H9 (cell line): ENCODE measurements around the gene P3R3URF. TPM values are rescaled to one million over a fixed set of nuclear protein-coding genes. Genes with fewer than 3 reads are reported as not detected.

Experiments
- DNase-seq: peaks from one replicate; pipeline ENCODE4 v3.0.0-alpha.2; 2017
- H2AFZ ChIP-seq: one replicate; pipeline ENCODE4 v1.6.1; 2013; ENCODE audit warnings: mild to moderate bottlenecking, low read length, control low read depth, moderate library complexity
- H2AK5ac ChIP-seq: 2 replicates; pipeline ENCODE4 v1.6.1; 2013; ENCODE audit warnings: low read length, control low read depth, mixed read lengths; ENCODE audit not compliant: insufficient read length
- H2BK120ac ChIP-seq: one replicate; pipeline ENCODE4 v1.6.1; 2013; ENCODE audit warnings: low read depth, mild to moderate bottlenecking, low read length, control low read depth, inconsistent platforms; ENCODE audit not compliant: poor library complexity, severe bottlenecking
- H2BK12ac ChIP-seq: 2 replicates; pipeline ENCODE4 v1.6.1; 2013; ENCODE audit warnings: low read length, control low read depth, mixed read lengths, low read depth; ENCODE audit not compliant: insufficient read length
- H2BK15ac ChIP-seq: 2 replicates; pipeline ENCODE4 v1.6.1; 2013; ENCODE audit warnings: low read depth, low read length, control low read depth
- H2BK20ac ChIP-seq: one replicate; pipeline ENCODE4 v1.6.1; 2013; ENCODE audit warnings: low read depth, mild to moderate bottlenecking, low read length, control low read depth, inconsistent platforms; ENCODE audit not compliant: poor library complexity, severe bottlenecking
- H2BK5ac ChIP-seq: 2 replicates; pipeline ENCODE4 v1.6.1; 2013; ENCODE audit warnings: low read length, control low read depth, mixed read lengths; ENCODE audit not compliant: insufficient read length
- H3K14ac ChIP-seq: 2 replicates; pipeline ENCODE4 v1.6.1; 2013; ENCODE audit warnings: low read length, control low read depth; ENCODE audit not compliant: insufficient read depth
- H3K18ac ChIP-seq: 2 replicates; pipeline ENCODE4 v1.6.1; 2013; ENCODE audit warnings: low read depth, mild to moderate bottlenecking, mixed read lengths, low read length, control low read depth; ENCODE audit not compliant: insufficient read length
- H3K23ac ChIP-seq: 2 replicates; pipeline ENCODE4 v1.6.1; 2013; ENCODE audit warnings: low read length, control low read depth, mixed read lengths, low read depth; ENCODE audit not compliant: insufficient read length
- H3K23me2 ChIP-seq: 2 replicates; pipeline ENCODE4 v1.6.1; 2013; ENCODE audit warnings: low read depth, mild to moderate bottlenecking, mixed read lengths, low read length, control low read depth; ENCODE audit not compliant: insufficient read length, poor library complexity, severe bottlenecking
- H3K27ac ChIP-seq: 2 replicates; pipeline ENCODE4 v1.5.1; 2013; ENCODE audit warnings: low read length, control low read depth, mixed read lengths, low read depth; ENCODE audit not compliant: insufficient read length
- H3K27me3 ChIP-seq: 2 replicates; pipeline ENCODE4 v1.6.1; 2013; ENCODE audit warnings: low read length, control low read depth, inconsistent platforms; ENCODE audit not compliant: insufficient read depth
- H3K4ac ChIP-seq: 2 replicates; pipeline ENCODE4 v1.6.1; 2013; ENCODE audit warnings: low read depth, mild to moderate bottlenecking, control low read depth, inconsistent platforms, low read length, moderate library complexity
- H3K4me1 ChIP-seq: 2 replicates; pipeline ENCODE4 v1.6.1; 2013; ENCODE audit warnings: low read length, control low read depth, inconsistent platforms; ENCODE audit not compliant: insufficient read depth
- H3K4me2 ChIP-seq: 2 replicates; pipeline ENCODE4 v1.6.1; 2013; ENCODE audit warnings: low read length, control low read depth, mixed read lengths; ENCODE audit not compliant: insufficient read length, insufficient read depth
- H3K56ac ChIP-seq: 2 replicates; pipeline ENCODE4 v1.6.1; 2013; ENCODE audit warnings: low read depth, mild to moderate bottlenecking, mixed read lengths, low read length, control low read depth; ENCODE audit not compliant: insufficient read length
- H3K79me1 ChIP-seq: 2 replicates; pipeline ENCODE4 v1.6.1; 2013; ENCODE audit warnings: low read depth, mild to moderate bottlenecking, moderate library complexity, low read length, control low read depth, inconsistent platforms; ENCODE audit not compliant: insufficient read depth, poor library complexity, severe bottlenecking
- H3K79me2 ChIP-seq: 2 replicates; pipeline ENCODE4 v1.6.1; 2013; ENCODE audit warnings: low read length, control low read depth, inconsistent platforms; ENCODE audit not compliant: insufficient read depth
- H3K9ac ChIP-seq: 2 replicates; pipeline ENCODE4 v1.6.1; 2013; ENCODE audit warnings: low read length, control low read depth, mixed read lengths; ENCODE audit not compliant: insufficient read length; ENCODE audit errors: extremely low read depth
- H3K9me3 ChIP-seq: one replicate; pipeline ENCODE4 v1.6.1; 2013; ENCODE audit warnings: low read depth, low read length, inconsistent platforms; ENCODE audit not compliant: control insufficient read depth
- H3T11ph ChIP-seq: one replicate; pipeline ENCODE4 v1.6.1; 2013; ENCODE audit warnings: mild to moderate bottlenecking, low read length, control low read depth, inconsistent platforms
- H4K20me1 ChIP-seq: one replicate; pipeline ENCODE4 v1.6.1; 2013; ENCODE audit not compliant: control insufficient read depth, insufficient read length, insufficient read depth
- H4K5ac ChIP-seq: 2 replicates; pipeline ENCODE4 v1.6.1; 2013; ENCODE audit warnings: low read depth, mild to moderate bottlenecking, mixed read lengths, low read length, control low read depth; ENCODE audit not compliant: insufficient read length
- H4K8ac ChIP-seq: replicated peaks from 2 replicates; pipeline ENCODE4 v1.6.1; 2013; ENCODE audit warnings: low read length, control low read depth, mixed read lengths, low read depth; ENCODE audit not compliant: insufficient read length
- H4K91ac ChIP-seq: 2 replicates; pipeline ENCODE4 v1.6.1; 2013; ENCODE audit warnings: low read depth, mild to moderate bottlenecking, moderate library complexity, mixed read lengths, low read length, control low read depth; ENCODE audit not compliant: insufficient read length
- H3K27ac Mint-ChIP-seq, 3 experiments: 2 replicates in 2 of 3; 3 replicates in 1 of 3; pipeline ENCODE4 v1.8.0; 2020 to 2021; ENCODE audit warnings: mixed read lengths in 3 of 3, mild to moderate bottlenecking in 1 of 3, moderate library complexity in 1 of 3
- H3K27me3 Mint-ChIP-seq: 2 replicates; pipeline ENCODE4 v1.8.0; 2021; ENCODE audit warnings: low read depth, mild to moderate bottlenecking, moderate library complexity, mixed read lengths
- H3K36me3 Mint-ChIP-seq, 3 experiments: 2 replicates in 2 of 3; 3 replicates in 1 of 3; pipeline ENCODE4 v1.8.0; 2020 to 2021; ENCODE audit warnings: low read depth in 3 of 3, mixed read lengths in 3 of 3; ENCODE audit not compliant: insufficient read depth in 1 of 3
- H3K4me1 Mint-ChIP-seq, 2 experiments: 2 replicates each; pipeline ENCODE4 v1.8.0; 2020; ENCODE audit warnings: mixed read lengths in 2 of 2
- H3K4me3 Mint-ChIP-seq, 2 experiments: 2 replicates in 1 of 2; 3 replicates in 1 of 2; pipeline ENCODE4 v1.8.0; 2020 to 2021; ENCODE audit warnings: mild to moderate bottlenecking in 2 of 2, mixed read lengths in 2 of 2, moderate library complexity in 1 of 2
- H3K9me3 Mint-ChIP-seq, 2 experiments: 2 replicates in 1 of 2; 3 replicates in 1 of 2; pipeline ENCODE4 v1.8.0; 2020; ENCODE audit warnings: mild to moderate bottlenecking in 2 of 2, mixed read lengths in 2 of 2, moderate library complexity in 1 of 2
- WGBS: extraction: QIAGEN DNeasy Blood & Tissue Kit; methylation state at CpG from one replicate; pipeline ENCODE4 v1.1.7; 2013; ENCODE audit warnings: missing lambda C conversion rate, low lambda C conversion rate, mixed read lengths; ENCODE audit not compliant: insufficient read length; ENCODE audit errors: extremely low coverage; 5-methylcytosine and 5-hydroxymethylcytosine counted together
- total RNA-seq: library from RNA; stranded (reverse); gene quantifications from 2 replicates; pipeline ENCODE4 v1.2.1, GENCODE V29; 2021
- TF ChIP-seq, protein P1 (sequence below): fragments of 200-600 bp; sonication (generic); conservative IDR thresholded peaks from 3 replicates; pipeline ENCODE4 v1.8.0; 2021; ENCODE audit warnings: antibody characterized with exemption, mild to moderate bottlenecking

The P3R3URF gene
- total RNA-seq, 1 experiment from 2014 or later: not detected

DNA sequence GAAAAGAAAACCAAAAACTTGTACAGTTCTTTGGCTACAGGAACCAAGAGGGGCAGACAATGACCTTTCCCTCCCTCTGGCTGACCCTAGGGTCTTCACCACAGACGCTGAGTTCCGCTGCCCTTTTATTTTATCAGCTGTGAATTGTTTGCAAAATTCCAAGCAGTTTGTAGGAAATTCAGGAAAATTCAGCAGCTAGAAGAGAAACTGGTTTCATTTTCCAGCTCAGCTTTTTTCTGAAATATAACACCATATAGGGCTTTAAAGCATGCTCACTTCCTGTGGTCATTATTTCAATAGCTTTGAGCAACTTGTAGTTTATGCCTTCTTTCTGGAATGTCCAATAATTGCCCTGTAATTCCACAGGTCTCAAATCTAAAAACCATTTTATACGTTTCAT lies 38.4 kb downstream of the P3R3URF start:
- Histone ChIP-seq H3K4ac (no peak overlapping the region), H2AK5ac (no peak overlapping the region), H3K27ac (no peak overlapping the region), H3K4me2 (no peak overlapping the region), H3K23me2 (peaks cover 8% of the 10 kb centered on the region), H2BK5ac (no peak overlapping the region), H2BK20ac (no peak overlapping the region), H4K5ac (no peak overlapping the region), H3K27me3 (no peaks in the 10 kb centered on the region; the same call in 1 of the 2 replicates), H3K23ac (no peak overlapping the region), H2AFZ (no peak overlapping the region), H3K9ac (no peak overlapping the region), H4K8ac (no peak overlapping the region), H2BK15ac (no peak overlapping the region), H3T11ph (no peak overlapping the region), H3K18ac (no peak overlapping the region), H3K56ac (no peak overlapping the region), H4K20me1 (no peaks in the 10 kb centered on the region), H3K4me1 (peaks cover 6% of the 10 kb centered on the region; the same call in 1 of the 2 replicates), H4K91ac (no peak overlapping the region), H2BK120ac (no peak overlapping the region), H3K9me3 (no peaks in the 10 kb centered on the region), H3K79me1 (no peaks in the 10 kb centered on the region), H3K79me2 (no peaks in the 10 kb centered on the region), H2BK12ac (no peak overlapping the region), H3K14ac (no peak overlapping the region)
- peaks cover 15 to 16% of the 10 kb centered on the region in 2 experiments for H3K4me1 Mint-ChIP-seq
- no peak for DNase-seq
- H3K27ac Mint-ChIP-seq: no peak overlapping the region
- WGBS: no CpG with 5 or more reads among the region's 3 CpGs
- no peak overlapping the region for H3K4me3 Mint-ChIP-seq
- H3K9me3 Mint-ChIP-seq: no peaks in the 10 kb centered on the region
- TF ChIP-seq, protein P1, sequence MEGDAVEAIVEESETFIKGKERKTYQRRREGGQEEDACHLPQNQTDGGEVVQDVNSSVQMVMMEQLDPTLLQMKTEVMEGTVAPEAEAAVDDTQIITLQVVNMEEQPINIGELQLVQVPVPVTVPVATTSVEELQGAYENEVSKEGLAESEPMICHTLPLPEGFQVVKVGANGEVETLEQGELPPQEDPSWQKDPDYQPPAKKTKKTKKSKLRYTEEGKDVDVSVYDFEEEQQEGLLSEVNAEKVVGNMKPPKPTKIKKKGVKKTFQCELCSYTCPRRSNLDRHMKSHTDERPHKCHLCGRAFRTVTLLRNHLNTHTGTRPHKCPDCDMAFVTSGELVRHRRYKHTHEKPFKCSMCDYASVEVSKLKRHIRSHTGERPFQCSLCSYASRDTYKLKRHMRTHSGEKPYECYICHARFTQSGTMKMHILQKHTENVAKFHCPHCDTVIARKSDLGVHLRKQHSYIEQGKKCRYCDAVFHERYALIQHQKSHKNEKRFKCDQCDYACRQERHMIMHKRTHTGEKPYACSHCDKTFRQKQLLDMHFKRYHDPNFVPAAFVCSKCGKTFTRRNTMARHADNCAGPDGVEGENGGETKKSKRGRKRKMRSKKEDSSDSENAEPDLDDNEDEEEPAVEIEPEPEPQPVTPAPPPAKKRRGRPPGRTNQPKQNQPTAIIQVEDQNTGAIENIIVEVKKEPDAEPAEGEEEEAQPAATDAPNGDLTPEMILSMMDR: no peak
- no peaks in the 10 kb centered on the region for H3K36me3 Mint-ChIP-seq
- H3K27me3 Mint-ChIP-seq: peaks cover 13% of the 10 kb centered on the region
